NCI-H1694 (cell line): Measurements from ENCODE around the gene ZNF583.

Experiments used
- DNase-seq: peaks from one replicate; lab custom pipeline; 2025; lab: John Stamatoyannopoulos, UW

ZNF583 gene

DNA sequence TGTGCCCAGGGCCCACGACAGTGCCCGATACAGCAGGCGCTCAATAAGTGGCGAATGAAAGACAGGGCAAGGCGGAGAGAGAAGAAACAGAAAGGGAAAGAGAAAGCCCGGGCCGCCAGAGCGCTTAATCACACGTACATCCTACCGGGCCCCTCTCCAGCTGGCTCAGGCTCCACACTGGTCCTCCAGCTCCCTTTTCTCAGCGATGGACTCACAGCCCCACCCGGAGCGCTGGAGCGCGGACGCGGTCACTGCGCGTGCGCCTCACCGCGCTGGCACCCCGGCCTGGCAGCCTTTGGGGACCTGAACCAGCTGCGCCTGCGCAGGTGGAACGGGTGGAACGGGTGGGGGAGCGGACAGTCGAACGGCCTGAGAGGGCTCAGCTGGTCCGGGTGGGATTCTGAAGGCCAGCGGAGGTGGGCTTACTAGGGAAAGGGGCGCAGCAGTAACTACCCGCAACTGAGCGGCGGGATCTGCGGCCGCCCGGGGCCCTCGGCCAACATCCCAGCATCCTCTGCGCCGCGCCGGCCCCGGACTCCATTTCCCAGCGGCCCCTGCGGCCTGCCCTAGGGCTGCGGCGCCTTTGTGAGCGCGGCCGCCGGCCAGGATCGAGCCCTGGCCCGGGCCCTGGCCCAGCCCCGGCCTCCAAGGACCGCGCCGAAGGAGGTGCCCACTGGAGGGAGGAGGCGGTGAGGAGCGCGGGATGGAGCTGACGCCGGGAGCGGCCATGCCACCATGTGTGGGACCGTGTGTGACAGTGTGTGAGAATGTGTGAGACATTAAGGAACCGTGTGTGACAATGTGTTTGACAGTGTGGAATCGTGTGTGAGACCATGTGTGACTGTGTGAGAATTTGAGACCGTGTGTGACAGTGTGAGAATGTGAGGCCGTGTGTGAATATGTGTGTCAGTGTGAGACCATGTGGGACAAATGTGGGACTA, at the start of gene ZNF583:
Gene ZNF583, plus strand, starts transcription at position 569 of the 941 bp plus-strand sequence. CDS start 2,783 bp downstream, outside the sequence.
- peak; percentile 69 for DNase-seq

- DNase-seq: no peak
These were observed 48.6 kb upstream of the ZNF583 start for GRCh38 chr19:56355517-56355916.

- DNase-seq: no peak
These were observed 47.2 kb upstream of the ZNF583 start for GRCh38 chr19:56356944-56357343.

GRCh38 chr19:56360841-56361240, 43.3 kb upstream of the ZNF583 start:
- no peak for DNase-seq

DNA sequence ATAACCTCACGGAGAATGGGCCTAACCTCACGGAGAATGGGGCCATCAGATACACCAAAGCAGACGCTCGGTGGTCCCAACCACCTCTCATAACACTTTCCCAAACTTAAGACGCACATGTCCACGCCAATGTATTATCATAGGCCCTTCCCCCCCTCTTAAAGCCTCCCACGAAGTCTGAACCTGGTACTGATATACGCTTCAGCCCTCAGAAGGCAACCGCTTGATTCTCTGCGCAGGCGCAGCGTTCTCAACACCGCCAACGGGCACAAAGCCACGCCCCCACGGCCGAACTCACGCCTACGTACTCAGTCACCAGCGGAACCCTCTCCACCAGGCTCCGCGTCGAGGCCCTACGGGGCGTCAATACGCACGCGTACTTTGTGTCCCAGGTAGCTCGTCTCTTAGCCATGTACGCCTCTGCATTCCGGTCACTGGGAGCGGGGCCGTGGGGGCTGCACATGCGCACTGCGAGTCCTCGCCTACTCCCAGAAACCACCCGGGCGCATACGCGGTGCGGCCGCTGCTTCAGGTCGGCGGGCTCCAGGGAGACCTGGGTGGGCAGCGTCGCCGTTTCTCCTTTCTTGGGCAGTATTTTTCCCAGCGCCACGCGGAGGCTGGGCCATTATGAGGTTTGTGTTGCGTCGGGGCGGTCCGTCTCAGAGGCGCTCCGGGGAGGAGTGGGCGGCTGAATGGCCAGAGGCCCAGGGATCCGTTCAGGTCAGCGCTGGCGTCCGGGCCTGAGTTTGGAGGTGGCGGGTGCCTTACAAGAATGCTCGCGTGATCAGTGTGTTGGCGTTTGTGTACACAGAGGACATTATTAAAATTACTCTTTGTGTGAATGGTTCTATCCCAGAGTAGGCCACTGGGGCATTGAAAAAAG, 36.1 kb upstream of the ZNF583 start:
- DNase-seq: peak; percentile 21

GRCh38 chr19:56369886-56370676, 34.1 kb upstream of the ZNF583 start:
- no peak for DNase-seq

GRCh38 chr19:56372281-56372680, 31.9 kb upstream of the ZNF583 start:
- no peak for DNase-seq

DNA sequence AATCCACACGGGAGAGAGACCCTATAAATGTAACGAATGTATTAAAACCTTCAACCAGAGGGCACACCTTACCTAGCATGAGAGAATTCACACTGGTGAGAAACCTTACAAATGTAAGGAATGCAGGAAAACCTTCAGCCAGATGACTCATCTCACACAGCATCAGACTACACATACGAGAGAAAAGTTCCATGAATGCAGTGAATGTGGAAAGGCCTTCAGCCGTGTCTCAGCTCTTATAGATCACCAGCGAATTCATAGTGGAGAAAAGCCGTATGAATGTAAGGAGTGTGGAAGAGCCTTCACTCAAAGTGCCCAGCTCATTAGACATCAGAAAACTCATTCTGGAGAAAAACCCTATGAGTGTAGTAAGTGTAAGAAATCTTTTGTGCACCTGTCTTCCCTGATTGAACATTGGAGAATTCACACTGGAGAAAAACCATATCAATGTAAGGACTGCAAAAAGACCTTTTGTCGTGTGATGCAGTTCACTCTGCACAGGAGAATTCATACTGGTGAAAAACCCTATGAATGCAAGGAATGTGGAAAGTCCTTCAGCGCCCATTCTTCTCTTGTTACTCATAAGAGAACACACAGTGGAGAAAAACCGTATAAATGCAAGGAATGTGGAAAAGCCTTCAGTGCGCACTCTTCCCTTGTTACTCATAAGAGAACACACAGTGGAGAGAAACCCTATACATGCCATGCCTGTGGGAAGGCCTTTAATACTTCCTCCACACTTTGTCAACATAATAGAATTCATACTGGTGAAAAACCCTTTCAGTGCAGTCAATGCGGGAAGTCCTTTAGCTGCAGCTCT, 26.8 kb upstream of the ZNF583 start:
- DNase-seq: no peak

DNA sequence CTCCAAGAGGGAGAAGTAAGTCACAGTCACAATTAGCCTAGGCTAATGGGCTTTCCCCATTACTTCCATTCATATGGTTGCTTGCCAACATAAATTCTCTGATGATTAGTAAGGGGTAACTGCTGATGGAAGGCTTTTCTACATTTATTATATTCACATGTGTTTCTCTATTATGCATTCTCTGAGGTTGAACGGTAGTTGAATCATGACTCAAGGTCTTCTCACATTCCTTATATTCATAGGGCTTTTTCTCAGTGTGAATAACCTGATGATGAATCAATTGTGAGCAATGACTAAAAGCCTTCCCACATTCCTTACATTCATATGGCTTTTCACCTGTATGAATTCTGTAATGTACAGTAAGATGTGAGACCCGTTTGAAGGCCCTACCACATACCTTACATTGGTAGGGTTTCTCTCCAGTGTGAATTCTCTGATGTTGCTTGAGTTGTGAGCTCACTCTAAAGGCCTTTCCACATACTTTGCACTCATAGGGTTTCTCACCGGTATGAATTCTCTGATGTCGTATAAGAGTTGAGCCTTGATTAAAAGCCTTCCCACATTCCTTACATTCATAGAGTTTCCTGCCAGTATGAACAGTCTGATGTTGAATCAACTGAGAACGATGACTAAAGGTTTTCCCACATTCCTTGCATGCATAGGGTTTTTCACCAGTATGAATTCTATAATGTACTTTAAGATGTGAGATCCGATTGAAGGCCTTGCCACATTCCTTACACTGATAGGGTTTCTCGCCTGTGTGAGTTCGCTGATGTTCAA, 20.1 kb upstream of the ZNF583 start:
- DNase-seq: no peak

DNA sequence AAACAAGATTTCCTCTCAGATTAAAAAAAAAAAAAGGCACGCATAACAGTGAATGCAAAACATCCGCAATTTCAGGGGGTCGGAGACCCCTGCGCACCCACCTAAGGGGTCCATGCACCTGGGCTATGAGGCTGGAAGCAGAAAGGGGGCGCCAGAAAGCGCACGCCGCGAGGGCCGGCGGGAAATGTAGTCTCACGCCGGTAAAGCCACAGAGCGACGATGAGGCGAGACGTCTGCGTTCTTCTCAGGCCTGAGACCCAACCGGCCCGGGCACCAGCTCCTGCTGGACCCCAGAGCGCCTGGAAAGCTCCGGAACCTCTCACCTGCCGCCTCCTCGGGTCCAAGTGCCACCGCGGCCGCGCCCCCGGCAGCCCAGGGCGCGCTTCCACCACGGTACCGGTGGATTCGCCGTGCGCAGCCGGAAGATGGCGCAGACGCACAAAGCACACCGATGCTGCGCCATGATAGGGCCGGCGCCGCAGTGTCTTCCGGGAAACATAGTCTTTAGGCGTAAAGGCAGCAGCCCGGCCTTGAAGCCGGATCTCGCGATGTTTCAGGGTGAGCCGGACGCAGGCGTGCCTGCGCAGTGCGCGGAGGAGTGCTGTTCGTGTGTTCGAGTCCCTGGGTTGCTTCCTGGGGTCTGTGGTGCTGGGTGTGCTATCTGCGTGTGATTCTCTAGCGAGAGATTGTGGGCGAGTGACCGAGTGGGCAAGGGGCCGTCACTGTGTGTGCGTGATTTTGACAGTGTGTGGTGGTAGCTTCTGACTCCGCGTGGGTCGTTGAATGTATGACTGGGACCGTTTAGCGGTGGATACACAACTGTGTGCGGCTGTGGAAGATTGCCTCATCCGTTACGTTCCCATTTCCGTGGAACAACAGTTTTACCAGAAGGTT, 10.8 kb upstream of the ZNF583 start, which contains the start of gene ZNF582:
Gene ZNF582, minus strand, starts transcription at position 416 of the 894 bp plus-strand sequence. CDS start 1,782 bp downstream, outside the sequence.
- DNase-seq: peak; percentile 67

DNA sequence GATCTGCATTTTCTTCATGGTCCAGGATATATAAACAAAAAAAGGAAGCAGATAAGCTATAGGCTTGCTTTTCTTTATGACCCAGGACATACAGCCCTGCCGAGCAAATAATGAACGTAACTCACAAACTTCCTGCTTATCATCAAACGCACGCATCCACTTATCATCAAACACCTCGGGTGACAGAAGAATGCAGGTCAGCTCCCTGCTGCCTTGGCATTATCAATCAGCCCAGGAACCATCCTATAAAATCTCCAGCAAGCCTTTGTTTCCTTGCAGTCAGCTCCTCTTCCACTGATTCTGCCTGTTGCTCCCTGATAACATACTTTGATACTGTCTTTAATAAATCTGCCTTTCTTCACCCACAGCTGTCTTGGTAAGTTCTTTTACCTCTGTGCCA, 5.3 kb upstream of the ZNF583 start:
- DNase-seq: no peak

- DNase-seq: no peak
These were observed 3.6 kb upstream of the ZNF583 start for GRCh38 chr19:56400485-56400884.

GRCh38 chr19:56403261-56403660, 871 bp upstream of the ZNF583 start:
- no peak for DNase-seq

- DNase-seq: no peak
These were observed 549 bp downstream of the ZNF583 start for GRCh38 chr19:56404705-56405056.

GRCh38 chr19:56405062-56405461, 930 bp downstream of the ZNF583 start:
- no peak for DNase-seq

GRCh38 chr19:56423276-56423984, 19.3 kb downstream of the ZNF583 start:
- no peak for DNase-seq

- DNase-seq: no peak
These were observed 19.8 kb downstream of the ZNF583 start for GRCh38 chr19:56423985-56424353.

DNA sequence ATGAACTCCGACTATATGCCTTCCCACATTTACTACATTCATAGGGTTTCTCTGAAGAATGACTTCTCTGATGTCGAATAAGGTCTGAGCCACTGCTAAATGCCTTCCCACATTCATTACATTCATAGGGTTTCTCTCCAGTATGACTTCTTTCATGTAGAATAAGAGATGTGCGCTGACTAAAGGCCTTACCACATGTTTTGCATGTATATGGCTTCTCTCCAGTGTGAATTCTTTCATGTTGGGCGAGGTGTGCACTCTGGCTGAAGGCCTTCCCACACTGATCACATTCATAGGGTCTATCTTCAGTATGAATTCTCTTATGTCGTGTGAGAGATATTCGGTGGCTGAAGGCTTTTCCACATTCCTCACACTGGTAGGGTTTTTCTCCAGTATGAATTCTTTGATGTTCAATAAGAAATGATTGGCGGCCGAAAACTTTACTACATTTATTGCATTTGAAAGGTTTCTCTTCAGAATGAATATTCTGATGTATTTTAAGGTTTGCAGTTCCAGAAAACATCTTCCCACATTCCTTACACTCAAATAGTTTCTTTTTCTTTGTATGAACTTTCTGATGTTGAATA, 37.2 kb downstream of the ZNF583 start:
- no peak for DNase-seq
